Stimulated activated CD8-positive, alpha-beta memory T cell treated with anti-CD3 and anti-CD28 coated beads, Interleukin-15, amount 100 ng/mL, for 4 hours (primary cell): ENCODE data around the gene RETREG3.

Experiments
- DNase-seq, 2 donors: peaks; one replicate each; pipeline ENCODE4 v3.0.0-alpha.2; 2020; ENCODE audit warnings: low read depth in 2 of 2

Gene RETREG3

DNA sequence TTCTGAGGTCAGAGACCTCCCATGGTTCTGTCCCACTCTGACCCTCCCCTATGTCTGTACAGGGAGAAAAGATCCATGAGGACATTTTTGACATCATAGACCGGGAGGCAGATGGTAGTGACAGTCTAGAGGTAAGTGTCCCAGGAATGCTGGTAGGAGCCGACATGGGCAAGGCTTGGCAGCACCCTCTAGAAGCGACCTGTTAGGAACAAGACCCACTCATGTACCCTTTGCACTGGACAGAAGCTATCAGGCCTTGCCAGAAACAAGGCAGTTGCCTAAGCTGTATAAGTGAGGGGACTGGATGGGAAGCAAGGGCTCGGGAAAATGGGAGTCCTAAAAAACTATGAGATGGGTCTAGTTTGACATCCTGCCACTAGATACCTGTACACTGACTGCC is 2.8 kb upstream of the RETREG3 start:
- DNase-seq, result no peak

DNA sequence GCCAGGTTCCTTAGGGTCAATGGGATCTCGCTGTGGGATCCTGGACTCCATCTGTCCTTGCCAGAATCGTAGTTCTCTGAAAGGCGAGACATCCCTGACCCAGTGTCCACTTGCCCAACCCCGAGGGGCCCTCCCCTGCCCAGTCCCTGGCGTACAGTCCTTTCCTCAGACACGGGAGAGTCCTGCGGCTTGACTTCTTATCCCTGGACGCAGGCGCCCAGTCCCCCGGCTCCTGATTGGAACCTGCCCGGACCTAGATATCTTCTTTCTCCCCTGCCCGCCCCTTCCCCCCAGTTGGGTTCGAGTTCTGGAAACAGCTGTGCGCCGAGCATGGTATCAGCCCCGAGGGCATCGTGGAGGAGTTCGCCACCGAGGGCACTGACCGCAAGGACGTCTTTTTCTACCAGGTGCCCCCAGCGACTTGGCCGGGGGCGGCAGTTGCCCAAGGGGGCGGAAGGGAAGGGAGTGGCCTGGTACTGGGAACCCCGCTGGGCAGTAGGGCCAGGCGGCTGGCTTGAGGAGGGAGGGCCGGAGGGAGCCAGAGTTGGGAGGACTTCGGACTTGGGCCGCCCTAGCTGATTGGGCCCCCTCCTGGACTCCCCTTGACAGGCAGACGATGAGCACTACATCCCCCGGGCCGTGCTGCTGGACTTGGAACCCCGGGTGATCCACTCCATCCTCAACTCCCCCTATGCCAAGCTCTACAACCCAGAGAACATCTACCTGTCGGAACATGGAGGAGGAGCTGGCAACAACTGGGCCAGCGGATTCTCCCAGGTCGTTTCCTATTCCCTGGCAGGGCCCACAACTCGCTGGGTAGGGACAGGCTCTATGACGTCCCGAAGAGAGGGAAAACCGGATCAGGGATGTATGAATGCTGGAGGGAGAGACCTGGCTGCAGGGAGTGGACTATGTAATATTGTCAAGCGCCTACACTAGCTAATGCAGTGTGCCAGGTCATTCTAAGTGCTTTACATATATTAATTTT is 934 bp upstream of the RETREG3 start:
- peak in 1 of 2 donors; percentile 1 for DNase-seq

DNA sequence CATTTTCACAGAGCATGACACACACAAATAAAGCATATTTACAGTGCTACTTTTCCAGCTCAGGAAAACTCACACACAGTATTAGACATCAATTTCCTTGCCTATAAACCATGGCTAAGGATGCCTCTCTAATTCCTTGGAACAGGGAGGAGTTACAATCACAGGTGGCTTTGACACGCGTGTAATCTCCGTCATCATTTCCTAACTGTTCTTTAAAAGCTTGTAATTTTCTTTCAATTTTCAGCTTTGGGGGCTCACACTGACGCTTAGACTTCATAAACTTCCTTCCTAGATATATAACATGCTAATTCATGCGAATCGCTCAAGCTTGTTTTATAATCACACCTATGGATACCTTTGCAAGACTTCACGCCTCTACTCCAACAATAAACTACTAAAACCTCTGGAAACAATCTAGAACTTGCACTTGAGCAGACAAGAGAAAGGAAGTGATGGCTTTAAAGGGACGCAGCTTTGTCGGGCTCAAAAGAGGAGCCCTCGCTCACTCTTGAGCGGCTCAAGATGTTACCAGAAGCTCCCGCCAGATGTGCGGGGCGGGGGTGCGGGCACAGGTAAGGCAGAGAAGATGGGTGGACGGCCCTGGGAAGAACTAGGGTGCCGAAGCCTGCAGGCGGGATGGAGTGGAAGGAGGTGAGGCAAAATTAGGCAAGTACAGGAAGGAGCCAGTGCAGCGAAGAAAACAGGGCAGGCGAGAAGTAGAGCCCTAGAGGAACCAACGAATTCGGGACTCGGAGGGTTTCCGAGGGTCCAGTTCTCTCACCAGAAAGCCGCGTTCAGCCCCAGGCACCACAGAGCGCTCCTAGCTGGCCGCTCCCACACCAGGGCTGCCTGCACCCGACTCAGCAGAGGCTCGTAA is 631 bp downstream of the RETREG3 start:
- no peak for DNase-seq

DNA sequence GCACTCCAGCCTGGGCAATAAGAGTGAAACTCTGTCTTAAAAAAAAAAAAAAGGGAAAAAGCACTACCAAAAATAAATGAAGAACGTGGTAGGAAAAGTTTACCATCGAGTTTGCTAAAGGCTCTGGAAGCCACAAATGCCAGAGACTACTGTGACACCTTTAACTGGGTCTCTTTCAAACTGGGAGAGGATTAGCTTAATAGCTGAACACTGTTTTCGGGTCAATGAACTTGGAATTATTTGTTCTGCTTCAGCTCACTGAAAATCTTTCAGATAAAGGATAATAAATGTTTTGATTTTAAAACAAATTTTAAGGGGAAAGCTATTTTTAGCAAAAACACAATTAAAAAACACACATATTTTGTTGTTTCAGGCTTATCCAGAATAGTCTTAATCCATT is 1.4 kb downstream of the RETREG3 start:
- no peak for DNase-seq

DNA sequence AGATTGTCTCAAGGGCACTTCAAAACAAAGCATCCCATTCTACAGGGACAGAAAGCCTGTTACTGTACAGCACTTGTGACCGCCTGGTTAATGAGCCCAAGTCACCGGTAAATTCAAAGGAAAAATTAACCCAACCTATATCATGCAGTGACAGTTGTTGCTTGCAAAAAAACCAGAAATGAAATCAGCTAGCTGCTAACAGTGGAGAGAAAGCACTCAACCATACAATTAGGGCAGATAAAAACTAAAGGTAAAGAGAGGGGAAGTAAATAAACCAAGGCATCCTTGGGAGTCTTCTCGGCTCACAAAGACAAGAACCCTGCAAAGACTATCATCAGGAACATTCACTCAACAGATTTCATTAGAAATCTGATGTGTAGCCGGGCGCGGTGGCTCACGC is 5.9 kb downstream of the RETREG3 start:
- DNase-seq, result no peak

DNA sequence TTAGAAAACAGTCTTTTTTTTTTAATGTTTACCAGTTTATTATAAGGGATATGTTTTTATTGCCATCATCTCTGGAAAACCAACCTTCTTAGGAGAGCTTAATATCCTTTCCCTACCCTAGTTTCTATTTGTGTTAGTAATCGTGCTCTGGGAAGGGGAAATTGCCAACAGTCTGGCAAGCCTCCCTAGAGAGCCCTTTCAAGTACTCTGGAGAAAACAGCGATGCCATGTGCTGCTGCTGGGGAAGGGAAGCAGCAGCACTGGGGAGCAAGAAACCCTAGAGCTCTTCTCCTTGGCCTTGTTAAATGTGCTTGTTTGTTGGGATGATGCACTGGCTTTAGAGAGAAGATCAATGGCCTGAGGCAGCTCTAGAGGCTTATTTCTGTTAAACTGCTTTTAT is 10.3 kb downstream of the RETREG3 start:
- no peak for DNase-seq

DNA sequence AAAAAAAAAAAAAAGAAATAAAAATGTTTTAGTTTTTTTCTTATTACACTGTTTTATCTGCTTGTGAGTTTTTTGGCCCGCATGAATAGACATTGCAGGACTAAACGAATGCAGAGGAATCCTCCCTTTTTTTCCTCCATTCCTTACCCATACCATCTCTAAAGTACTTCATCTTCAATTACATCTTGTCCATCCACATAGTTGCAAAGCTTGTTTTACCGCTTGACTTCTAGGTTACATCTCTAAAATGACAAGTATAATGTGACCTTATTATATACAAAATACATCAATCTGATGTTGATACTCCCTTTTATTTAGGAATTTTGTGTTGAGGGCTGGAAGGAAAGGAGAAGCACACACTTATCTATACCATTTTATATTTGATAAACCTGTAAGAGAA is 12.8 kb downstream of the RETREG3 start:
- DNase-seq, result no peak

DNA sequence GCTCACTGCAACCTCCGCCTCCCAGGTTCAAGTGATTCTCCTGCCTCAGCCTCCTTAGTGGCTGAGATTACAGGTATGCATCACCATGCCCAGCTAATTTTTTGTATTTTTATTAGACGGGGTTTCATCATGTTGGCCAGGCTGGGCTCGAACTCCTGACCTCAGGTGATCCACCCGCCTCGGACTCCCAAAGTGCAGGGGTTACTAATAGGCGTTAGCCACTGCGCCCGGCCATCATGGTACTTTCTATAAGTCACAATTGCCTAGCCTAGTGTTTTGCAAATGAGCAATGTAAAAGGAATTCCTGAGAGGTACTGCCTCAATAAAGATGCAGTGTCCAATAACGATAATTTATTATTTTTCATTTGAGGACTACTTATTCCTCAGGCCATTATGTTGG is 17.8 kb downstream of the RETREG3 start:
- DNase-seq, result no peak

DNA sequence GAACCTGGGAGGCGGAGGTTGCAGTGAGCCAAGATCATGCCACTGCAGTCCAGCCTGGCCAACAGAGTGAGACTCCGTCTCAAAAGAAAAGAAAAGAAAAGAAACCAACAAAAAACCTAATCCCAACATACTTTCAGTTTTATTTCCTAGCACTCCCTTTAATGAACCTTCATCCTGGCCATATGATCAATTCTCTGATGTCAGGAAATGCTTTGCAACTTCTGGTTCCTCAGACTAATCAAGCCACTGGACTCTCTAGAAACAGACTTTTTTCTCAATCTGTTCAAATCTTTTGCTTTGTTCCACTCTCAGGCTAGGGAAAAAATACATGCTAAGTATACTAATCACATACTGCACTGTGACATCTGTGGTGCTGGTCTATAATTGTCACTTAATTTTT is 18.3 kb downstream of the RETREG3 start:
- no peak for DNase-seq

DNA sequence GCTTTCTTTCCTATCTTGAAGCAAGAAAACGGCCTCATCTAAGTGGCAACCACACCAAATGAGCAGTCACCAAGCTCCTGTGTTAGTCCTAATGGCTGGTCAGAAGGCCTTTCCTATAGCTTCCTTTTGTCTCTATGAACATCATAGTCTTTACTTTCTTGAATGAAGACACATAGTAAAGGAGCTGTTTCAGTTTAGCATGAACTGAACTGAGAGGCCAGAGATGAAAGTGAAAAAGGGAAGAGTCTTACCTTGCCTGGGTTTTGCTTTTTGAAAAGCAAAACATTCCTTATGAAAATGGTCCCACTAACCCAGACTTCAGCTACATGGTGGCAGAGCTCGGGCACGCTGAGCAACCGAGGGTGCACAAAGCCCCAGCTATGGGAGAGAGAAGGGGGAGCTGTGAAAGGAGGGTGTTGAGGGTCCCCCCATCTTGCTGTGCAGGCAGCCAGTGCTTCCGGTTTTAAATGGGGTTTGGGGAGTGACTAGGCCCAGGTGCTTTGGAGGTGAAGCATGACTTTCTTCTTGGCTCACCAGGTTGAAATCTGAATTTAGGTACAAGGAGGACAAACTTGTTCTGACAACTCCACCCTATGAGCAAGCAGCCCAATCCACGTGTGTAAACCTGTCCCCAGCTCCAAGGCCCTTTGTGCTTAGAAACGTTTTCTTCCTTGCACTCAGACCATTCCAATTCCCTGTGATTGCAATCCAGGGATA is 22.5 kb downstream of the RETREG3 start:
- no peak for DNase-seq

DNA sequence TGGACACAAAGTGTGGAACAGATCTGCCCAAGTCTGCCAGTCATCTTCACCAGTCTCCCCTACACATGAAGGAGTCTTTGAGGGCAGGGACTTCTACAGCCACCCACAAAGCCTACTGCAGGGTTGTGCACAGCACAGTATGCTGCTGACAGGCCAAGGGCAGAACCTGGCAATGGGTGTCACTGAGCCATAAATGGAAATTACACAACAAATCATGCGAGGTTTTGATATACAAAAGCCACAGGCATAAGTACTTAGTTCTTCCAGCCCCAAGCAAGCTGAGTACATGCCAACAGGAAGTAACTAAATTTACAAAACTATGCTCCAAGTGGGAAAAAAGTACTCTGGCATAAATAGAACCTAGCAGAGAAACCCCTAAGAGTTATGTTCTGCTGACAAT is 23.8 kb downstream of the RETREG3 start:
- no peak for DNase-seq

DNA sequence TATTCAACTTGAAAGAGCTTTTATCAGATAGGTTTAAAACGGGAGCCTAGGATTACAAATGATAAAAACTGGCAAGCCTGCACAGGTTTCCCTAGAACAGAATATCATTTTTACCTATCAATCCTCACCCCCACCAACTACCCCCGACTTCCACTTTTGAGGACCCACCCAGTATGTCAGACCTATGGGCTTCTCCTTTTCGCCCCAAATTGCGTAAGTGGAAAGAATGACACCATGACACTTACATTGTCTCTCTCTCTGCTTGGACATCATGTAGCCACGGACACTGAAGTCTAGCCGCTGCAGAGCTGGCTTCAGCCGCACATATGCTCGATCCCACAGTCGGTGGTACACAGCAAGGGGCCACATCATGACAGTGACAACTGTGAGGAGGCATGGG is 24.3 kb downstream of the RETREG3 start:
- no peak for DNase-seq

DNA sequence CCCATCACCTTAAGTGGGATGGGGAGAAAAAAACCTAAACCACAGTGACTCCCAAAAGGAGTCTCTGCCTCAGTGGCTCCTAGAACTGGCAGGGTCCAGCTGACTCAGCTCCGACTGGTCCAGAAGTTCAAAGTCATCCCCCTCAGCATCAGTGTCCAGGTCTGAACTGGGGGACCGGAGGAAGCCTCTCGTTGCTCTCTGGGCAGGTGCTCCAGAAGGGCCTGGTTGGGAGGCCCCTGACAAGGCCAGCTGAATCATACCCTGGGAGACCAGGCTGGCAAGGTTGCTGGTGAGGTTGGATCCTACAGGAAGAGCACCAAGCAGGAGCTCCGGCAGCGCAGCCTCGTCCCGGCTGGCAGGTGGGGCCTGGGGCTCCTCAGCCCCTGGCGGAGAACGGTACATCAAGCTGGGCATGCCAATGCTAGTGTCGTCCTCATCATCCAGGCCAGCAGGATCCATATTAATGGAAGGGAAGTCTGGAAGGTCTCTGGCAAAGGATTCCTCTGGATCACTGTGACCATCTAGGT is 27.4 kb downstream of the RETREG3 start:
- DNase-seq, result no peak

DNA sequence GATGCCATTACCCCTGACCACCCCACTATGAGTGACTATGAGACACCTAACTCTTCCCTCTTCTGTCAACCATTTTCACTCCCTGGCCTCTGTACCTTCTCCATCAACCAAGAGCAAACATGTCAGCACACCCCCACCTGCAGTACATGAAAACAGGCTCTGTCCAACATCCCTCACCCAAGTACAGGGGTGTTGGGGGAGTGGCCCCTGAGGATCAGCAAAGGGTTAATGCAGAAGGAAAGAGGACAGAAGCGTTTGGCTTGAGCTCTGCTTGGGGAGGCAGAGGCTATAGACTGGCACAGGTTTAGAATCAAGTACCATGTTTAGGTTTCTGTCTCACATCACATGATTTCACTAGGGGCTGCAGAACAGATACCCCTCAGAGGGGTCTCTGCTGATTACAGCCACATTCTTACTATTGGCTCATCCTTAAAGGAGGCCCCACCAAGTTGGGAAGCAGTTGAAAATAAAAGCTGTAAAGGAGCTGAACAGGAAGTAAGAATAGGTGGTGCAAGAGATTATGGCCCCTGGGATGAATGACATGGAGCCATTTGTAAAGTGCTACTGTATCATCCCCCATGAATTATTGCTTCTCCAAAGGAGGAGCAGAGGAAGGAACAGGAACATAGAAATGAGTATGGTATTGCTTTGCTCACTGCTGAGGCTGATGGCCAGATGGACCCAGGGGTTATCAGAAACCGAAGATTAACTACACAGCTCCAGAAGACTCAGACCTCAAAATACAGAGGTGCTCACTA is 29.2 kb downstream of the RETREG3 start:
- no peak for DNase-seq

DNA sequence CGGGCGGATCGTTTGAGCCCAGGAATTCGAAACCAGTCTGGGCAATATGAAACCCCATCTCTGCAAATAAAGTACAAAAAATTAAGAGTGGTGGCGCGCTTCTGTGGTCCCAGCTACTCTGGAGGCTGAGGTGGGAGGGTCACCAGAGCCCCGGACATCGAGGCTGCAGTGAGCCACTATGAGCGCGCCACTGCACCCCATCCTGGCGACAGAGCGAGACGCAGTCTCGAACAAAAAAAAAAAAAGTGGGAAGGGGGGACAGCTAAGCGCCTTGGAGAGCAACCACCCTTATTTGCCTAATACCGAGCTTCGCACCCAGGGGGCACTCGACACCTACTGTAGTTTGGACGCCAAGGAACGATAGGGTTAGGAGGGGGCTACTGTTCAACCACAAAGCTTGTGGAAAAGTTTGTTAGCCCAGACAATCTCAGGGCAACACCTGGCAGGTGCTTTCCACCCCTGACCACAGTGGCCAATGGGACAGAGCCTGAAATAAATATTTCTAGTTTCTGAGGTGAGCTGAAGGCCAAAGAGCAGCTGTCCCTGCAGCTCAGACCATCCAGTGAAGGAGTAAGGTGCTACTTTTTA is 30.8 kb downstream of the RETREG3 start:
- peak in 1 of 2 donors; percentile 41 for DNase-seq

DNA sequence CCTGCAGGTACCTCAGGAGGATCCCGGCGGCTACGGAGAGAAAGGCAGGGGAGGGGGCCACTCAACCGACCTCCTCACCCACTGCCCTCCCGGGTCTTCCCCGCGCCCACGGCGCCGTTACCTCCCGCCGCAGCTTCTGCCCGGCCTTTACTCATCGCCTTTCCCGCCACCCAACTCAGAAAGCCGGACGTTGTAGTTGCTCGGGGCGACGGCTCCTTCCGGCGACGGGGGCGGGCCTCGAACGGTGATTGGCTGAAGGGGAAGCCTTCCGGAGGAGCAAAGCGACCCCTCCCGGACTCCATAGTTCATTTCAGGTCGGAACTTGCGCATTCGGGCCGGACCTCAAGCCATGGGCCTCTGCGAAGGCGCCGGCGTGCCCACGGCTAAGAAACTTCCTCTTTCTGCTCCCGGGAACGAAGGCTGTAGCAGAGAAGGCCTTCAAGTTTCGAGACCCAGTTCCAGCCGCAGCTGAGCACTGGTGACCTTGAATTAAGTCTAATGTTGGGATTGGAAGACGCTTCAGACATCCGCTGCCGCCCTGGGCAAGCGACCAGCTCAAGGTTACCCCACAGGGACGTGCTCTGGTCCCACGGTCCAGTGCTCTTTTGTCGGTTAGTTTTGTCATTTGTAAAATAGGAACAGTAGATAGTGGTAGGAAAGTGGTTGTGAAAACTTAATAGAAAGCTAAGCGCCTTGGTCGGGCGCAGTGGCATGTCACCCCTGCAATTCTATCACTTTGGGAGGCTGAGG is 31.5 kb downstream of the RETREG3 start, which contains the start of gene PSMC3IP:
Gene PSMC3IP (minus strand): TSS at position 198 of the 750 bp plus-strand sequence. CDS start 43 bp downstream, at position 155.
- DNase-seq, result peak; percentile 80 to 85

DNA sequence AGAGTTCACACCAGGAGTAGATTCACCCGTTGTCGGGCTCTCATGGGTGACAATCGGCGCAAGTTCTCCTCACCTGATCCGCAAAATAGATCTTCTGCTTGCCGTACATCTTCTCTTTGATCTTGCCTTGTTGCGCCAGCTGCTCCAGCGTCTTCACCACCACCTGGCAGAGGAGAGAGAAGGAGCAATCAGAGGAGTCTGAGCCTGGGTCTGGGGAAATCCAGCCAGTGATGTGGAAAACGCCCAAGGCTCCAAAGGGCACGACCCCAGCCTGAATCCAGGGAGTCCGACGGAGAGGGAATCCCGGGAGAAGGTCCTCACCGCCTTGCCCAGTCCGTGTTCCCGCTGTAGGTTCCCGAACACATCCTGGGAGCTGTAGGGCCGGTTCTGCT is 32.0 kb downstream of the RETREG3 start:
- no peak for DNase-seq

DNA sequence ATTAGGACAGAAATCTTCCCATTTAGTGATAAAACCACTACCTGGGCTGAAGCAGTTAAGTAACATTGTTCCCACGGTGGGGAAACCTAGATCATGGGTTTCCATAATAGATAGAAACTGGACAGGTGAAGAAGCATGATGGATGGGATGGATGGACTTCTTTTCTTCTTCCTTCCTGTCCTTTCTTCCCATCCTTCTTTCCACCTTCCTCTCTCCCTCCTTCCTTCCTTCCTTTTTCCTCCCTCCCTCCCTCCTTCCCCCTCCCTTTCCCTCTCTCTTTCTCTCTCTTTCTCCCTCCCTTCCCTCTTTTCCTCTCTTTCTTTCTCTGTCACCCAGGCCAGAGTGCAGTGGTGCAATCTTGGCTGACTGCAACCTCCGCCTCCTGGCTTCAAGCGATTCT is 34.7 kb downstream of the RETREG3 start:
- no peak for DNase-seq

DNA sequence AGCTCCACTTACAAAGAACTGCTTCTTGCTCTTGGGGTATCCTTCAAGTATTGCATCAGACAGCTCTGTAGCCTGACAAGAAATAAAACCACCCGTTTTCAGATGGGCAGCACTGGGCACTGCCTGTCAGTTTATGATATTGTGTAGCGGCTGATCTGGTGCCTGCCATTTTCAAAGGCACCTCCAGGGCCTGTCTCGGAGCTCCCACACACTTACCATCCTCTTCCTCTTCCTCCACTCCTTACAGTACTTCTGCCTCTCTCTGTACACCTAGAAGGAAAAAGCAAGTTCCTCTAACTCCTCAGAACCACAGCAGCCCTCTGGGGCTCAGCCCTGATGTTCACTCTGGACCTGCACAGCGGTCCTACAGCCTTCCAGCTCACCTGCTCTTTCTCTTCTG is 36.1 kb downstream of the RETREG3 start:
- DNase-seq, result no peak
